ENCODE measurements around the gene DLX4. TPM values are rescaled to one million over a fixed set of nuclear protein-coding genes. Genes with fewer than 3 reads are reported as not detected.

Gene DLX4
- total and polyA plus RNA-seq, 2 of the 4 experiments (the other 2 are of a cell fraction): not detected

DNA sequence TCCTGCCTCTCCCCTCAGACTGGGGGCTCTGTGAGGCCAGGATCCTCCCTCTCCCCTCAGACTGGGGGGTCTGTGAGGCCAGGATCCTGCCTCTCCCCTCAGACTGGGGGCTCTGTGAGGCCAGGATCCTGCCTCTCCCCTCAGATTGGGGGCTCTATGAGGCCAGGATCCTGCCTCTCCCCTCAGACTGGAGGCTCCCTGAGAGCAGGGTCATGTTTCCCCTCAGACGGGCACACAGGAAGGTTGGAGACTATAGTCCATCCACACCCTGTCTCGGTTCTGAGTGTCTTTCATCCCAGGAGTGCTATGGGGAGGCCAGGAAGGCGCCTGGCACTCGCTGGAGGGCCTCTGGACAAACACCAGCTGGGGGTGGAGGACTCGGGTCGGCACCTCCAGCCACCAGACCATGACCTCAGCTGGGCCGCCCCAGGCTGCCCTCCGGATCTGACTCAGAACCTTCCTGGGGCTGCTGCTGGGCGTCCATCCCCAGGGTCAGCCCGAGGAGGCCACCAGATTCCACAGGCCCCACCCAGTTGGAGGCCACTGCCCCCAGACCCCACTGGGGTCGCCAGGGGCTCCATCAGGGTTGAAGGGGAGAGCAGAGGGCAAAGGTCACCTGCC, 21.9 kb upstream of the DLX4 start:
- Histone ChIP-seq H3K9ac (ENCODE audit: low read depth, low read length) (no peak overlapping the region), H3K14ac (replicated peaks; ENCODE audit: low read depth, low read length) (no peak overlapping the region), H2BK120ac (ENCODE audit: low read depth, low read length) (no peak overlapping the region), H3K4me1 (ENCODE audit: control insufficient read depth, insufficient read depth, low read length) (no peaks in the 10 kb centered on the region), H3K56ac (ENCODE audit: extremely low read depth, insufficient read depth, low read length) (no peak overlapping the region), H3K23ac (ENCODE audit: low read depth, low read length) (no peak overlapping the region), H2AK5ac (ENCODE audit: low read depth, low read length) (no peak overlapping the region), H2AK9ac (replicated peaks; ENCODE audit: low read depth, low read length, poor library complexity) (no peak overlapping the region), H3K36me3 (ENCODE audit: control insufficient read depth, insufficient read depth, low read length) (no peaks in the 10 kb centered on the region), H2BK15ac (ENCODE audit: low read depth, low read length) (no peak overlapping the region), H4K8ac (ENCODE audit: low read depth in 2 of 2, low read length in 2 of 2) (no peak overlapping the region), H3K27me3 (ENCODE audit: control insufficient read depth, insufficient read depth, low read length) (peaks cover 85% of the 10 kb centered on the region), H4K20me1 (ENCODE audit: insufficient read depth, low read length) (no peaks in the 10 kb centered on the region), H2BK5ac (ENCODE audit: low read depth, low read length, poor library complexity, severe bottlenecking) (no peak overlapping the region), H3K79me1 (ENCODE audit: low read depth in 1 of 2, low read length in 2 of 2) (no peaks in the 10 kb centered on the region), H3K9me3 (ENCODE audit: control insufficient read depth, insufficient read depth, low read length) (no peaks in the 10 kb centered on the region), H3K27ac (ENCODE audit: insufficient read depth, low read length) (no peak overlapping the region), H4K91ac (ENCODE audit: insufficient read depth, low read depth, low read length) (no peak overlapping the region), H4K5ac (ENCODE audit: low read depth, low read length) (no peak overlapping the region), H3K4ac (ENCODE audit: low read depth, low read length) (no peak overlapping the region), H3K4me2 (ENCODE audit: low read depth, low read length) (no peak overlapping the region), H2BK20ac (ENCODE audit: low read depth, low read length) (no peak overlapping the region), H3K9me1 (ENCODE audit: insufficient read depth, low read length) (no peaks in the 10 kb centered on the region), H3K18ac (ENCODE audit: low read depth, low read length) (no peak overlapping the region), H3K4me3 (ENCODE audit: insufficient read depth, low read depth, low read length) (no peak overlapping the region), H2AFZ (replicated peaks; ENCODE audit: low read length, poor library complexity) (no peak overlapping the region)
- no TSS peak for BruUV-seq (replicated peaks)
- POLR2A ChIA-PET (ENCODE audit: unreplicated experiment): no interaction called here
- no peak for ATAC-seq (ENCODE audit: low read depth)
- whole genome bisulfite sequencing, 2 experiments (ENCODE audit: extremely low coverage in 2 of 2, insufficient read length in 1 of 2): 77% methylated on average over 6 of the region's 11 CpGs; no CpG with 5 or more reads in 1 of the 2 experiments
- TF ChIP-seq MAZ (IDR thresholded peaks at IDR 0.05; ENCODE audit: borderline replicate concordance, low read depth, low read length): no peak
- TF ChIP-seq RFX5 (IDR thresholded peaks at IDR 0.05; ENCODE audit: low read depth, low read length): no peak
- no peak for TF ChIP-seq CHD1 (IDR thresholded peaks at IDR 0.05; ENCODE audit: low read depth, low read length)
- TF ChIP-seq MXI1 (IDR thresholded peaks at IDR 0.05; ENCODE audit: borderline replicate concordance, low read depth, low read length): no peak
- TF ChIP-seq SMC3 (IDR thresholded peaks at IDR 0.05; ENCODE audit: low read depth, low read length): no peak
- TF ChIP-seq POLR2A (IDR thresholded peaks at IDR 0.05; ENCODE audit: low read depth, low read length): no peak
- TF ChIP-seq, protein P1, sequence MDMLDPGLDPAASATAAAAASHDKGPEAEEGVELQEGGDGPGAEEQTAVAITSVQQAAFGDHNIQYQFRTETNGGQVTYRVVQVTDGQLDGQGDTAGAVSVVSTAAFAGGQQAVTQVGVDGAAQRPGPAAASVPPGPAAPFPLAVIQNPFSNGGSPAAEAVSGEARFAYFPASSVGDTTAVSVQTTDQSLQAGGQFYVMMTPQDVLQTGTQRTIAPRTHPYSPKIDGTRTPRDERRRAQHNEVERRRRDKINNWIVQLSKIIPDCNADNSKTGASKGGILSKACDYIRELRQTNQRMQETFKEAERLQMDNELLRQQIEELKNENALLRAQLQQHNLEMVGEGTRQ (IDR thresholded peaks at IDR 0.05; ENCODE audit: low read depth, low read length): no peak
- TF ChIP-seq NFE2L2 (IDR thresholded peaks at IDR 0.05; ENCODE audit: low read depth, low read length): no peak
- no peak for TF ChIP-seq RAD21 (IDR thresholded peaks at IDR 0.05; ENCODE audit: low read length)
- TF ChIP-seq BHLHE40 (IDR thresholded peaks at IDR 0.05; ENCODE audit: low read depth, low read length): no peak
- TF ChIP-seq MAFK (IDR thresholded peaks at IDR 0.05; ENCODE audit: low read depth, low read length): no peak
- no peak for TF ChIP-seq CTCF (conservative IDR thresholded peaks at IDR 0.05; ENCODE audit: low read depth, low read length)
- no peak for TF ChIP-seq CEBPB (IDR thresholded peaks at IDR 0.05; ENCODE audit: low read depth, low read length)
- TF ChIP-seq RCOR1 (IDR thresholded peaks at IDR 0.05; ENCODE audit: insufficient replicate concordance, low read length): no peak
- in situ Hi-C loops (cut with MboI; ENCODE audit: low sequenced_read_pairs) (no loop called here), intact Hi-C loops (cut with micrococcal nuclease) (no loop called here), dilution Hi-C loops (cut with HindIII; ENCODE audit: low sequenced_read_pairs, unreplicated experiment) (no loop called here)
- CTCF ChIA-PET: no interaction called here
- no peak for DNase-seq

Measured in IMR-90 (cell line).